CD4-positive, alpha-beta T cell (primary cell): Measurements from ENCODE around the gene DIRAS3. TPM values are rescaled to one million over a fixed set of nuclear protein-coding genes. Genes with fewer than 3 reads are reported as not detected.

Experiments used
- ATAC-seq: fragments of 200-7000 bp; cut with Tn5 transposase; one replicate; pipeline ENCODE4 v1.10.0; 2022; ENCODE audit warnings: mild to moderate bottlenecking; ENCODE audit not compliant: poor library complexity
- CTCF ChIA-PET: fragments of 350-600 bp; sonication (Branson Sonifier 250); formaldehyde crosslinking; loops from one replicate; lab custom pipeline; 2021; ENCODE audit warnings: antibody characterized with exemption, inconsistent platforms; lab: Charles Lee
- POLR2A ChIA-PET: fragments of 350-600 bp; sonication (Branson Sonifier 250); formaldehyde crosslinking; loops from one replicate; lab custom pipeline; 2021; ENCODE audit warnings: antibody characterized with exemption, inconsistent platforms; lab: Charles Lee
- DNase-seq, 14 experiments: peaks; one replicate each; pipeline ENCODE4 v3.0.0-alpha.2; 2013 to 2020; ENCODE audit warnings: mixed read lengths in 2 of 14
- H3K27ac ChIP-seq, 2 donors: one replicate each; pipeline versions ENCODE4 v1.5.1 to v1.7.0; 2013; ENCODE audit warnings: low read length in 2 of 2, low read depth in 1 of 2, mild to moderate bottlenecking in 1 of 2
- H3K27me3 ChIP-seq, 2 experiments: 1 replicate in 1 of 2; 2 replicates in 1 of 2; pipeline versions ENCODE4 v1.6.1 to v1.7.0; 2013; ENCODE audit warnings: low read length in 2 of 2, control low read depth in 1 of 2, mild to moderate bottlenecking in 1 of 2, moderate library complexity in 1 of 2; ENCODE audit not compliant: insufficient read depth in 2 of 2, control insufficient read depth in 1 of 2
- H3K36me3 ChIP-seq: one replicate; pipeline ENCODE4 v1.6.1; 2013; ENCODE audit warnings: low read length, control low read depth; ENCODE audit not compliant: insufficient read depth
- H3K4me1 ChIP-seq: one replicate; pipeline ENCODE4 v1.6.1; 2013; ENCODE audit warnings: low read length, control low read depth; ENCODE audit not compliant: insufficient read depth
- H3K4me3 ChIP-seq: one replicate; pipeline ENCODE4 v1.5.1; 2013; ENCODE audit warnings: mild to moderate bottlenecking, low read length, moderate library complexity
- H3K9me3 ChIP-seq, 2 experiments: 1 replicate in 1 of 2; 2 replicates in 1 of 2; pipeline versions ENCODE4 v1.6.1 to v1.7.0; 2013; ENCODE audit warnings: low read length in 2 of 2, mild to moderate bottlenecking in 2 of 2, control low read depth in 1 of 2, moderate library complexity in 1 of 2; ENCODE audit not compliant: control insufficient read depth in 1 of 2, insufficient read depth in 1 of 2
- H3K27ac Mint-ChIP-seq: one replicate; pipeline ENCODE4 v1.8.0; 2020; ENCODE audit warnings: mixed read lengths
- H3K27me3 Mint-ChIP-seq: one replicate; pipeline ENCODE4 v1.8.0; 2021; ENCODE audit warnings: mixed read lengths
- H3K36me3 Mint-ChIP-seq: one replicate; pipeline ENCODE4 v1.8.0; 2021; ENCODE audit warnings: low read depth, mixed read lengths
- H3K4me1 Mint-ChIP-seq: one replicate; pipeline ENCODE4 v1.8.0; 2021; ENCODE audit warnings: low read depth, mixed read lengths
- H3K4me3 Mint-ChIP-seq: one replicate; pipeline ENCODE4 v1.8.0; 2020; ENCODE audit warnings: mild to moderate bottlenecking, mixed read lengths
- H3K9me3 Mint-ChIP-seq: one replicate; pipeline ENCODE4 v1.8.0; 2020; ENCODE audit warnings: mixed read lengths
- intact Hi-C, 2 experiments: fragments of 100-400 bp; cut with DNase I in 1 of 2; cut with micrococcal nuclease in 1 of 2; formaldehyde crosslinking; loops; one replicate each; pipeline versions ENCODE4 v1.15.1 to v1.9.0; 2023 to 2025; cut with DNase I, micrococcal nuclease
- polyA plus RNA-seq, 2 donors: library from polyadenylated mRNA; unstranded; fragments of 120-200 nt; gene quantifications; one replicate each; pipeline ENCODE4 v1.2.1, GENCODE V29; 2013
- total RNA-seq, 174 experiments: library from RNA in 2 of 174; stranded (reverse) in 2 of 174; gene quantifications; one replicate each; pipeline ENCODE4 v1.2.3 and lab custom pipeline; 2021 to 2026
- TF ChIP-seq, protein P1 (sequence below): fragments of 200-600 bp; IDR thresholded peaks from one replicate; pipeline ENCODE4 v1.8.0; 2022; ENCODE audit warnings: antibody characterized with exemption, mild to moderate bottlenecking

DIRAS3 gene, protein sequence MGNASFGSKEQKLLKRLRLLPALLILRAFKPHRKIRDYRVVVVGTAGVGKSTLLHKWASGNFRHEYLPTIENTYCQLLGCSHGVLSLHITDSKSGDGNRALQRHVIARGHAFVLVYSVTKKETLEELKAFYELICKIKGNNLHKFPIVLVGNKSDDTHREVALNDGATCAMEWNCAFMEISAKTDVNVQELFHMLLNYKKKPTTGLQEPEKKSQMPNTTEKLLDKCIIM
- total RNA-seq (not detected), total RNA-seq (lab: John Stamatoyannopoulos, UW) (0 to 0.23 (median 0) reads per million in 172 experiments)
- not detected for polyA plus RNA-seq (2013, experiment 1 of 2)
- polyA plus RNA-seq (2013, experiment 2 of 2): 0.19 TPM

DNA sequence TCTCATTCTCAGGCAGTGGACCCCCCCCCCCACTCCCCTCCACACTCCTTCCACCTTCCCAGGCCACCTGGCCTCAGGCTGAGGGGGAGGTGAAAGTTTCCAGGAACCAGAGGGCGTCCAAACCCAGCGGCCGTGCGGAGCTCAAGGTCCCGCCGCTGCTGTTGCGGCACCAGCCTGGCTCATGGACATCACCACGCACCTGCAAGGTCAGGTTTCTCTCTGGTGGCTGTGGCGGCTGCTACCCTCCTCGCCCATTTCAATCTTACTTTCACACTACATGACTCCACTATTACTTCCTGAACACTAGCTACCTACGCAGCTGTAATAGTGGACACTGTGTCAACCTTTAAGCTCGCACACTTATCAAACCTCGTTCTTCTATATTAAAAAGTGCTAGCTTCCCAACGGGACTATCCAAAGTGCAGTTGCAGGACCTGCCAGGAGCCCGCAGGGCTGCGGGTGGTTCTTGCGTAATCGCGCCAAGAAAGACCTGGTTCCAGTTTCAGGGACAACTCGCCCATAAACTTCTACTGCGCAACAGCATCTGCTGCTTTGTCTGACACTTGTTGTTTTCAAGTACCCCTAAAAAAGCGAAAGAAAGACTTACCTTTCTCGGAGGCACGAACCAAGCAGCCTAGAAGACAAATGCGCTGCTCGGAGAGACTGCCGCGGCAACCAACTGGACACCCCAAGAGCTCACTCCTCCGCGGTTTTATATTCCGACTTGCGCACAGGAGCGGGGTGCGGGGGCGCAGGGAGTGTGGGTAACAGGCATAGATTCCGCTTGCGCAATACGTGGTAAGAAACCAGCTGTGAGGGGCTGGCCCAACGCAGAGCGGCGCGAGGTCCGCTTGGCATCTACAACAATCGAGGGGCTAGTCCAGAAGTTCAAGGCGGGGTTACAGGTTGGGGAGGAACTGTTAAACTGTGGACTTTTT, at the start of gene DIRAS3:
DIRAS3 (minus strand) TSS at position 687 of the 938 bp plus-strand sequence. CDS start 3,330 bp downstream, outside the sequence.
- Mint-ChIP-seq H3K9me3 (no peaks in the 10 kb centered on the region), H3K27ac (no peak within 1 kb of the TSS), H3K4me3 (no peak within 1 kb of the TSS), H3K4me1 (no peaks in the 10 kb centered on the region), H3K27me3 (peaks cover 27% of the 10 kb centered on the region), H3K36me3 (no peaks in the 10 kb centered on the region)
- ChIA-PET CTCF (no interaction called here), POLR2A (no interaction called here)
- ATAC-seq: no peak
- peaks cover 0 to 24% of the 10 kb centered on the region in 2 experiments for H3K9me3 ChIP-seq
- intact Hi-C loops: no loop called here
- no peaks in the 10 kb centered on the region for H3K36me3 ChIP-seq
- TF ChIP-seq, protein P1, sequence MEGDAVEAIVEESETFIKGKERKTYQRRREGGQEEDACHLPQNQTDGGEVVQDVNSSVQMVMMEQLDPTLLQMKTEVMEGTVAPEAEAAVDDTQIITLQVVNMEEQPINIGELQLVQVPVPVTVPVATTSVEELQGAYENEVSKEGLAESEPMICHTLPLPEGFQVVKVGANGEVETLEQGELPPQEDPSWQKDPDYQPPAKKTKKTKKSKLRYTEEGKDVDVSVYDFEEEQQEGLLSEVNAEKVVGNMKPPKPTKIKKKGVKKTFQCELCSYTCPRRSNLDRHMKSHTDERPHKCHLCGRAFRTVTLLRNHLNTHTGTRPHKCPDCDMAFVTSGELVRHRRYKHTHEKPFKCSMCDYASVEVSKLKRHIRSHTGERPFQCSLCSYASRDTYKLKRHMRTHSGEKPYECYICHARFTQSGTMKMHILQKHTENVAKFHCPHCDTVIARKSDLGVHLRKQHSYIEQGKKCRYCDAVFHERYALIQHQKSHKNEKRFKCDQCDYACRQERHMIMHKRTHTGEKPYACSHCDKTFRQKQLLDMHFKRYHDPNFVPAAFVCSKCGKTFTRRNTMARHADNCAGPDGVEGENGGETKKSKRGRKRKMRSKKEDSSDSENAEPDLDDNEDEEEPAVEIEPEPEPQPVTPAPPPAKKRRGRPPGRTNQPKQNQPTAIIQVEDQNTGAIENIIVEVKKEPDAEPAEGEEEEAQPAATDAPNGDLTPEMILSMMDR: no peak
- H3K27me3 ChIP-seq: peaks cover 8 to 12% of the 10 kb centered on the region in 2 experiments
- H3K4me1 ChIP-seq: no peaks in the 10 kb centered on the region
- H3K27ac ChIP-seq: no peak within 1 kb of the TSS
- DNase-seq: no peak
- H3K4me3 ChIP-seq: no peak within 1 kb of the TSS

- H3K4me3 ChIP-seq: no peak overlapping the region
- POLR2A ChIA-PET: no interaction called here
- ATAC-seq (no peak), DNase-seq (no peak)
- intact Hi-C loops: no loop called here
- H3K36me3 ChIP-seq: no peaks in the 10 kb centered on the region
- Mint-ChIP-seq H3K36me3 (no peaks in the 10 kb centered on the region), H3K27me3 (peaks cover 7% of the 10 kb centered on the region), H3K4me1 (no peaks in the 10 kb centered on the region), H3K27ac (no peak overlapping the region), H3K9me3 (no peaks in the 10 kb centered on the region), H3K4me3 (no peak overlapping the region)
- peaks cover 0 to 5% of the 10 kb centered on the region in 2 experiments for H3K9me3 ChIP-seq
- H3K27ac ChIP-seq: no peak overlapping the region
- no peaks in the 10 kb centered on the region for H3K27me3 ChIP-seq
- CTCF ChIA-PET: no interaction called here
- TF ChIP-seq, protein P1: no peak
- H3K4me1 ChIP-seq: no peaks in the 10 kb centered on the region
These were observed 43.3 kb upstream of the DIRAS3 start for GRCh38 chr1:68093737-68094136.

GRCh38 chr1:68087184-68087583, 36.8 kb upstream of the DIRAS3 start:
- Histone ChIP-seq H3K4me3 (no peak overlapping the region), H3K27me3 (no peaks in the 10 kb centered on the region), H3K9me3 (no peaks in the 10 kb centered on the region), H3K36me3 (no peaks in the 10 kb centered on the region), H3K4me1 (no peaks in the 10 kb centered on the region), H3K27ac (no peak overlapping the region)
- Mint-ChIP-seq H3K36me3 (no peaks in the 10 kb centered on the region), H3K9me3 (peaks cover 5% of the 10 kb centered on the region), H3K4me1 (no peaks in the 10 kb centered on the region), H3K27me3 (peaks cover 7% of the 10 kb centered on the region), H3K4me3 (no peak overlapping the region), H3K27ac (no peak overlapping the region)
- DNase-seq: no peak
- TF ChIP-seq, protein P1: no peak
- ATAC-seq: no peak
- intact Hi-C loops: no loop called here
- CTCF ChIA-PET: no interaction called here
- POLR2A ChIA-PET: no interaction called here
